ENCODE data around the gene LY6G5B.

DNA sequence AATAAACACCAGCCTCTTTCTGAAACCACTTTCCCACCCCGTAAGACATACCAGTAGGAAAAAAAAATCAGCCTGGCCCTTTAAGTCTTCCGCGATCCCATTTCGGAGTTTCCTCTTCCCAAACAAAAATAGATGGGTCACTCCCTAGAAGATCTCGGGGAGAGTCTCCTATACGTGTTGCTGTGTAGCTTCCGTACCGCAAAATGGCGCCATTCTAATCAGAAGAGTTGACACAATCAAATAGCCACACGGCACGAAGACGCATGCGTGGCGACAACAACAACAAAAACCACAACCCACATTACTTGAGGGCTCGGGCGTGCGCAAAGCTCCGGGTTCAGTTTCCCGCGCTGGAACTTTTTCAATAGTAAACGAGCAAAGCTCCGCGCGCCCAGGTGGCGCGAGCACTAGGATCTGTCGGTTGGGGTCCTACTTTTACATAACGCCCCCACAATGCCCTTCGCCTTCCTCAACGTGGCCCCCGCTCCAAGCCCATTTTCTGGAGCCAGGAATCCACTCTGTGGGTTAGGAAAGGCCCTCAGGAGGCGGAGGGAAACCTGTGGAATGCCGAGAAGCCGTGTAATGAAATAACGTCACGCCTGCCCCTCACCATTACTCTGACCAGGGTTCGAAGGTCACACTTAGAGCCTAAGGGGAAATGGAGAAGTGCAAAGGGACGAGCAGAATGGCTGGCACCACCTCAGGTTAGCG, 4.8 kb upstream of the LY6G5B start, which contains the start of gene GPANK1:
- TF ChIP-seq, protein P1, sequence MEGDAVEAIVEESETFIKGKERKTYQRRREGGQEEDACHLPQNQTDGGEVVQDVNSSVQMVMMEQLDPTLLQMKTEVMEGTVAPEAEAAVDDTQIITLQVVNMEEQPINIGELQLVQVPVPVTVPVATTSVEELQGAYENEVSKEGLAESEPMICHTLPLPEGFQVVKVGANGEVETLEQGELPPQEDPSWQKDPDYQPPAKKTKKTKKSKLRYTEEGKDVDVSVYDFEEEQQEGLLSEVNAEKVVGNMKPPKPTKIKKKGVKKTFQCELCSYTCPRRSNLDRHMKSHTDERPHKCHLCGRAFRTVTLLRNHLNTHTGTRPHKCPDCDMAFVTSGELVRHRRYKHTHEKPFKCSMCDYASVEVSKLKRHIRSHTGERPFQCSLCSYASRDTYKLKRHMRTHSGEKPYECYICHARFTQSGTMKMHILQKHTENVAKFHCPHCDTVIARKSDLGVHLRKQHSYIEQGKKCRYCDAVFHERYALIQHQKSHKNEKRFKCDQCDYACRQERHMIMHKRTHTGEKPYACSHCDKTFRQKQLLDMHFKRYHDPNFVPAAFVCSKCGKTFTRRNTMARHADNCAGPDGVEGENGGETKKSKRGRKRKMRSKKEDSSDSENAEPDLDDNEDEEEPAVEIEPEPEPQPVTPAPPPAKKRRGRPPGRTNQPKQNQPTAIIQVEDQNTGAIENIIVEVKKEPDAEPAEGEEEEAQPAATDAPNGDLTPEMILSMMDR (conservative IDR thresholded peaks at IDR 0.05 in 1 of 2, IDR thresholded peaks at IDR 0.05 in 1 of 2; ENCODE audit: low read depth in 1 of 2, low read length in 2 of 2): no peak
- no peak for TF ChIP-seq EZH2 (IDR thresholded peaks at IDR 0.05; ENCODE audit: low read length, missing control alignments)
